K562 (cell line): ENCODE measurements around the gene VRK2.

Experiments
- FUS ChIP-seq: fragments of 200-400 bp; formaldehyde crosslinking; optimal IDR thresholded peaks from 2 replicates; pipeline ENCODE3; 2017; ENCODE audit warnings: low read depth, low read length
- HCFC1 ChIP-seq: IDR thresholded peaks from 2 replicates; pipeline ENCODE4 v1.6.1; 2012; ENCODE audit warnings: low read depth, low read length, improper control_type of control experiment
- JUND ChIP-seq, 2 experiments: IDR thresholded peaks; 2 replicates in 1 of 2; 3 replicates in 1 of 2; pipeline ENCODE4 v1.6.1; 2011; ENCODE audit warnings: borderline replicate concordance in 2 of 2, low read depth in 2 of 2, low read length in 2 of 2, improper control_type of control experiment in 1 of 2, missing biosample characterization in 1 of 2, missing genetic modification characterization in 1 of 2, missing genetic modification reagents in 1 of 2
- NFE2 ChIP-seq: IDR thresholded peaks from 2 replicates; pipeline ENCODE4 v1.6.1; 2014; ENCODE audit warnings: antibody characterized with exemption, low read depth
- ZBTB1 ChIP-seq: sonication (generic); formaldehyde crosslinking; IDR thresholded peaks from 2 replicates; pipeline ENCODE4 v1.8.1; 2023; ENCODE audit warnings: missing genetic modification reagents, low read depth, mild to moderate bottlenecking, borderline replicate concordance
- ZNF311 ChIP-seq: fragments of 250-450 bp; sonication (Bioruptor Pico); IDR thresholded peaks from 2 replicates; pipeline ENCODE4 v1.4.0; 2020; ENCODE audit warnings: mild to moderate bottlenecking, moderate library complexity
- ZSCAN29 ChIP-seq: fragments of 450-650 bp; IDR thresholded peaks from 2 replicates; pipeline ENCODE4 v1.6.1; 2017
- TF ChIP-seq, protein P1 (sequence below), 2 experiments: fragments of 450-650 bp; formaldehyde crosslinking in 1 of 2; IDR thresholded peaks; 2 replicates each; pipeline versions ENCODE4 v1.4.0 to v1.6.1; 2014 to 2020; ENCODE audit warnings: mild to moderate bottlenecking in 2 of 2, borderline replicate concordance in 1 of 2, low read depth in 1 of 2
- TF ChIP-seq, protein P2 (sequence below), 3 experiments: IDR thresholded peaks in 2 of 3; conservative IDR thresholded peaks in 1 of 3; 2 replicates each; pipeline ENCODE4 v1.5.1; 2011 to 2012; ENCODE audit warnings: low read length in 3 of 3, mild to moderate bottlenecking in 3 of 3, control low read depth in 2 of 3, improper control_type of control experiment in 1 of 3, inconsistent platforms in 1 of 3, low read depth in 1 of 3, mixed read lengths in 1 of 3, moderate library complexity in 1 of 3; ENCODE audit not compliant: insufficient read depth in 2 of 3
- TF ChIP-seq, protein P3 (sequence below): sonication (generic); formaldehyde crosslinking; IDR thresholded peaks from 2 replicates; pipeline ENCODE4 v1.9.0; 2022; ENCODE audit warnings: mild to moderate bottlenecking, missing genetic modification reagents
- TF ChIP-seq, protein P4 (sequence below): fragments of 150-350 bp; IDR thresholded peaks from 2 replicates; pipeline ENCODE4 v1.6.1; 2014; ENCODE audit warnings: low read depth, mild to moderate bottlenecking, low read length, borderline replicate concordance

DNA sequence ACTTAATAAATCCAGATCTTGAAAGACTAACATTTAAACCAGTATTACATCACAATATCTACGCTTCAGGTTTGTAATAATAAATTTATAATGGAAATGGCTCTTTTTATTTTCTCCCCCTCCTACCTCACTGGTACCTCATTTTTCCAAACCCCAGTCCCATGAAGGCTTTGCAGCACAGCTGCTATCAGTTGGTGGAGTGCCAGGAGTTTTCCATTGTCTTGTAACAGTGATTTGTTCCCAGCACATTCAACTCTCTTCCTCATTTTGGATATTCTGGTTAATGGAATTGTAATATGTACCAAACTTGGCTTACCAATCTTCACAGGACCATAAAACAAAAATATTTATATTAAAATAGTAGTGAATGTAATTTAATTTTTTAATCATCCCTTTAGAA is 91.2 kb downstream of the VRK2 start:
- no peak for TF ChIP-seq HCFC1
- TF ChIP-seq, protein P1, sequence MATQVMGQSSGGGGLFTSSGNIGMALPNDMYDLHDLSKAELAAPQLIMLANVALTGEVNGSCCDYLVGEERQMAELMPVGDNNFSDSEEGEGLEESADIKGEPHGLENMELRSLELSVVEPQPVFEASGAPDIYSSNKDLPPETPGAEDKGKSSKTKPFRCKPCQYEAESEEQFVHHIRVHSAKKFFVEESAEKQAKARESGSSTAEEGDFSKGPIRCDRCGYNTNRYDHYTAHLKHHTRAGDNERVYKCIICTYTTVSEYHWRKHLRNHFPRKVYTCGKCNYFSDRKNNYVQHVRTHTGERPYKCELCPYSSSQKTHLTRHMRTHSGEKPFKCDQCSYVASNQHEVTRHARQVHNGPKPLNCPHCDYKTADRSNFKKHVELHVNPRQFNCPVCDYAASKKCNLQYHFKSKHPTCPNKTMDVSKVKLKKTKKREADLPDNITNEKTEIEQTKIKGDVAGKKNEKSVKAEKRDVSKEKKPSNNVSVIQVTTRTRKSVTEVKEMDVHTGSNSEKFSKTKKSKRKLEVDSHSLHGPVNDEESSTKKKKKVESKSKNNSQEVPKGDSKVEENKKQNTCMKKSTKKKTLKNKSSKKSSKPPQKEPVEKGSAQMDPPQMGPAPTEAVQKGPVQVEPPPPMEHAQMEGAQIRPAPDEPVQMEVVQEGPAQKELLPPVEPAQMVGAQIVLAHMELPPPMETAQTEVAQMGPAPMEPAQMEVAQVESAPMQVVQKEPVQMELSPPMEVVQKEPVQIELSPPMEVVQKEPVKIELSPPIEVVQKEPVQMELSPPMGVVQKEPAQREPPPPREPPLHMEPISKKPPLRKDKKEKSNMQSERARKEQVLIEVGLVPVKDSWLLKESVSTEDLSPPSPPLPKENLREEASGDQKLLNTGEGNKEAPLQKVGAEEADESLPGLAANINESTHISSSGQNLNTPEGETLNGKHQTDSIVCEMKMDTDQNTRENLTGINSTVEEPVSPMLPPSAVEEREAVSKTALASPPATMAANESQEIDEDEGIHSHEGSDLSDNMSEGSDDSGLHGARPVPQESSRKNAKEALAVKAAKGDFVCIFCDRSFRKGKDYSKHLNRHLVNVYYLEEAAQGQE (IDR thresholded peaks at IDR 0.05; ENCODE audit: borderline replicate concordance) = no peak
- TF ChIP-seq, protein P1 (CRISPR knock-in tag; IDR thresholded peaks at IDR 0.05; ENCODE audit: low read depth) = no peak
- no peak for TF ChIP-seq ZBTB1 (CRISPR knock-in tag)
- TF ChIP-seq, protein P2, sequence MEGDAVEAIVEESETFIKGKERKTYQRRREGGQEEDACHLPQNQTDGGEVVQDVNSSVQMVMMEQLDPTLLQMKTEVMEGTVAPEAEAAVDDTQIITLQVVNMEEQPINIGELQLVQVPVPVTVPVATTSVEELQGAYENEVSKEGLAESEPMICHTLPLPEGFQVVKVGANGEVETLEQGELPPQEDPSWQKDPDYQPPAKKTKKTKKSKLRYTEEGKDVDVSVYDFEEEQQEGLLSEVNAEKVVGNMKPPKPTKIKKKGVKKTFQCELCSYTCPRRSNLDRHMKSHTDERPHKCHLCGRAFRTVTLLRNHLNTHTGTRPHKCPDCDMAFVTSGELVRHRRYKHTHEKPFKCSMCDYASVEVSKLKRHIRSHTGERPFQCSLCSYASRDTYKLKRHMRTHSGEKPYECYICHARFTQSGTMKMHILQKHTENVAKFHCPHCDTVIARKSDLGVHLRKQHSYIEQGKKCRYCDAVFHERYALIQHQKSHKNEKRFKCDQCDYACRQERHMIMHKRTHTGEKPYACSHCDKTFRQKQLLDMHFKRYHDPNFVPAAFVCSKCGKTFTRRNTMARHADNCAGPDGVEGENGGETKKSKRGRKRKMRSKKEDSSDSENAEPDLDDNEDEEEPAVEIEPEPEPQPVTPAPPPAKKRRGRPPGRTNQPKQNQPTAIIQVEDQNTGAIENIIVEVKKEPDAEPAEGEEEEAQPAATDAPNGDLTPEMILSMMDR (IDR thresholded peaks at IDR 0.05 in 2 of 3, conservative IDR thresholded peaks at IDR 0.05 in 1 of 3; ENCODE audit: insufficient read depth in 2 of 3, low read depth in 1 of 3, low read length in 3 of 3) = no peak
- no peak for TF ChIP-seq ZNF311 (CRISPR knock-in tag)
- TF ChIP-seq NFE2 = no peak
- no peak for TF ChIP-seq ZSCAN29
- TF ChIP-seq, protein P3, sequence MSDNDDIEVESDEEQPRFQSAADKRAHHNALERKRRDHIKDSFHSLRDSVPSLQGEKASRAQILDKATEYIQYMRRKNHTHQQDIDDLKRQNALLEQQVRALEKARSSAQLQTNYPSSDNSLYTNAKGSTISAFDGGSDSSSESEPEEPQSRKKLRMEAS (CRISPR knock-in tag) = no peak
- TF ChIP-seq, protein P4, sequence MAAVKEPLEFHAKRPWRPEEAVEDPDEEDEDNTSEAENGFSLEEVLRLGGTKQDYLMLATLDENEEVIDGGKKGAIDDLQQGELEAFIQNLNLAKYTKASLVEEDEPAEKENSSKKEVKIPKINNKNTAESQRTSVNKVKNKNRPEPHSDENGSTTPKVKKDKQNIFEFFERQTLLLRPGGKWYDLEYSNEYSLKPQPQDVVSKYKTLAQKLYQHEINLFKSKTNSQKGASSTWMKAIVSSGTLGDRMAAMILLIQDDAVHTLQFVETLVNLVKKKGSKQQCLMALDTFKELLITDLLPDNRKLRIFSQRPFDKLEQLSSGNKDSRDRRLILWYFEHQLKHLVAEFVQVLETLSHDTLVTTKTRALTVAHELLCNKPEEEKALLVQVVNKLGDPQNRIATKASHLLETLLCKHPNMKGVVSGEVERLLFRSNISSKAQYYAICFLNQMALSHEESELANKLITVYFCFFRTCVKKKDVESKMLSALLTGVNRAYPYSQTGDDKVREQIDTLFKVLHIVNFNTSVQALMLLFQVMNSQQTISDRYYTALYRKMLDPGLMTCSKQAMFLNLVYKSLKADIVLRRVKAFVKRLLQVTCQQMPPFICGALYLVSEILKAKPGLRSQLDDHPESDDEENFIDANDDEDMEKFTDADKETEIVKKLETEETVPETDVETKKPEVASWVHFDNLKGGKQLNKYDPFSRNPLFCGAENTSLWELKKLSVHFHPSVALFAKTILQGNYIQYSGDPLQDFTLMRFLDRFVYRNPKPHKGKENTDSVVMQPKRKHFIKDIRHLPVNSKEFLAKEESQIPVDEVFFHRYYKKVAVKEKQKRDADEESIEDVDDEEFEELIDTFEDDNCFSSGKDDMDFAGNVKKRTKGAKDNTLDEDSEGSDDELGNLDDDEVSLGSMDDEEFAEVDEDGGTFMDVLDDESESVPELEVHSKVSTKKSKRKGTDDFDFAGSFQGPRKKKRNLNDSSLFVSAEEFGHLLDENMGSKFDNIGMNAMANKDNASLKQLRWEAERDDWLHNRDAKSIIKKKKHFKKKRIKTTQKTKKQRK = no peak
- no peak for TF ChIP-seq JUND (IDR thresholded peaks at IDR 0.05; ENCODE audit: borderline replicate concordance, low read depth, low read length)
- no peak for TF ChIP-seq JUND (tag; IDR thresholded peaks at IDR 0.05; ENCODE audit: borderline replicate concordance, low read depth, low read length)
- TF ChIP-seq FUS = no peak
